Tibial nerve (tissue), 4 donors: ENCODE data around the gene CAND1.
"Not testable (repeated sequence)": the region's sequence is repeated elsewhere in the genome, so short reads cannot be mapped to it uniquely, and the experiment has no call there.

ENCODE experiments used
- EP300 ChIP-seq, 2 donors: sonication (generic); formaldehyde crosslinking; IDR thresholded peaks; one replicate each; pipeline ENCODE4 v1.6.1; 2017; ENCODE audit warnings: antibody characterized with exemption in 2 of 2, mild to moderate bottlenecking in 1 of 2
- POLR2A ChIP-seq, 2 donors: fragments of 450-650 bp; IDR thresholded peaks; one replicate each; pipeline ENCODE4 v1.6.1; 2017; ENCODE audit warnings: antibody characterized with exemption in 2 of 2, mild to moderate bottlenecking in 2 of 2, moderate library complexity in 2 of 2
- TF ChIP-seq, protein P1 (sequence below), 5 experiments: fragments of 200-600 bp in 3 of 5; fragments of 450-650 bp in 2 of 5; sonication (generic) in 3 of 5; IDR thresholded peaks; one replicate each; pipeline ENCODE4 v1.5.1; 2016 to 2019; ENCODE audit warnings: antibody characterized with exemption in 5 of 5, mild to moderate bottlenecking in 3 of 5, moderate library complexity in 2 of 5

DNA sequence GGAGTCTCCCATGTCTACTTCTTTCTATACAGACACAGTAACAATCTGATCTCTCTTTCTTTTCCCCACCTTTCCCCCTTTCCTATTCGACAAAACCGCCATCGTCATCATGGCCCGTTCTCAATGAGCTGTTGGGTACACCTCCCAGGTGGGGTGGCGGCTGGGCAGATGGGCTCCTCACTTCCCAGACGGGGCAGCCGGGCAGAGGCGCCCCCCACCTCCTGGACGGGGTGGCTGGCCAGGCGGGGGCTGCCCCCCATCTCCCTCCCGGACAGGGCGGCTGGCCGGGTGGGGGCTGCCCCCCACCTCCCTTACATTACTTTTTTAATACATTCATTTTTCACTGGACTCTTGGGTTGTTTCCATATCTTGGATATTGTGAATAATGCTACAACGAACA, 71.9 kb downstream of the CAND1 start:
- TF ChIP-seq, protein P1, sequence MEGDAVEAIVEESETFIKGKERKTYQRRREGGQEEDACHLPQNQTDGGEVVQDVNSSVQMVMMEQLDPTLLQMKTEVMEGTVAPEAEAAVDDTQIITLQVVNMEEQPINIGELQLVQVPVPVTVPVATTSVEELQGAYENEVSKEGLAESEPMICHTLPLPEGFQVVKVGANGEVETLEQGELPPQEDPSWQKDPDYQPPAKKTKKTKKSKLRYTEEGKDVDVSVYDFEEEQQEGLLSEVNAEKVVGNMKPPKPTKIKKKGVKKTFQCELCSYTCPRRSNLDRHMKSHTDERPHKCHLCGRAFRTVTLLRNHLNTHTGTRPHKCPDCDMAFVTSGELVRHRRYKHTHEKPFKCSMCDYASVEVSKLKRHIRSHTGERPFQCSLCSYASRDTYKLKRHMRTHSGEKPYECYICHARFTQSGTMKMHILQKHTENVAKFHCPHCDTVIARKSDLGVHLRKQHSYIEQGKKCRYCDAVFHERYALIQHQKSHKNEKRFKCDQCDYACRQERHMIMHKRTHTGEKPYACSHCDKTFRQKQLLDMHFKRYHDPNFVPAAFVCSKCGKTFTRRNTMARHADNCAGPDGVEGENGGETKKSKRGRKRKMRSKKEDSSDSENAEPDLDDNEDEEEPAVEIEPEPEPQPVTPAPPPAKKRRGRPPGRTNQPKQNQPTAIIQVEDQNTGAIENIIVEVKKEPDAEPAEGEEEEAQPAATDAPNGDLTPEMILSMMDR (IDR thresholded peaks at IDR 0.05), result not testable (repeated sequence)
- TF ChIP-seq POLR2A, EP300 (IDR thresholded peaks at IDR 0.05): not testable (repeated sequence)
